CD4-positive, CD25-positive, alpha-beta regulatory T cell (primary cell): ENCODE data around the gene TOM1L2. TPM values are rescaled to one million over a fixed set of nuclear protein-coding genes. Genes with fewer than 3 reads are reported as not detected.
"Not testable (repeated sequence)": the region's sequence is repeated elsewhere in the genome, so short reads cannot be mapped to it uniquely, and the experiment has no call there.

ENCODE experiments used
- ATAC-seq, 2 donors: fragments of 150-1000 bp; cut with Tn5 transposase; one replicate each; pipeline ENCODE4 v1.10.0; 2021; ENCODE audit warnings: low read depth in 2 of 2, moderate number of reproducible peaks in 2 of 2, moderate library complexity in 1 of 2
- DNase-seq, 3 donors: peaks; one replicate each; pipeline versions ENCODE4 v3.0.0 to v3.0.0-alpha.2; 2012 to 2022; ENCODE audit warnings: mixed read lengths in 1 of 3
- H3K27ac ChIP-seq: one replicate; pipeline ENCODE4 v1.7.0; 2013; ENCODE audit warnings: mild to moderate bottlenecking, low read length; ENCODE audit not compliant: insufficient read depth, poor library complexity, severe bottlenecking
- H3K27me3 ChIP-seq: one replicate; pipeline ENCODE4 v1.7.0; 2013; ENCODE audit warnings: low read length; ENCODE audit not compliant: control insufficient read depth, insufficient read depth
- H3K36me3 ChIP-seq: one replicate; pipeline ENCODE4 v1.7.0; 2013; ENCODE audit warnings: mild to moderate bottlenecking, low read length, moderate library complexity; ENCODE audit not compliant: control insufficient read depth, insufficient read depth
- H3K4me1 ChIP-seq: 2 replicates; pipeline ENCODE4 v1.7.0; 2013; ENCODE audit warnings: mild to moderate bottlenecking, low read length; ENCODE audit not compliant: insufficient read depth, control insufficient read depth, poor library complexity, severe bottlenecking
- H3K4me3 ChIP-seq: one replicate; pipeline ENCODE4 v1.7.0; 2013; ENCODE audit warnings: low read depth, mild to moderate bottlenecking, low read length, moderate library complexity
- H3K9me3 ChIP-seq, 2 experiments: 1 replicate in 1 of 2; 2 replicates in 1 of 2; pipeline ENCODE4 v1.7.0; 2013; ENCODE audit warnings: low read length in 2 of 2, mild to moderate bottlenecking in 1 of 2, moderate library complexity in 1 of 2; ENCODE audit not compliant: control insufficient read depth in 2 of 2
- H3K27ac Mint-ChIP-seq, 3 donors: one replicate each; pipeline ENCODE4 v1.8.0; 2020 to 2022; ENCODE audit warnings: mild to moderate bottlenecking in 3 of 3, mixed read lengths in 3 of 3, moderate library complexity in 2 of 3
- H3K27me3 Mint-ChIP-seq: one replicate; pipeline ENCODE4 v1.8.0; 2022; ENCODE audit warnings: mild to moderate bottlenecking, mixed read lengths
- H3K36me3 Mint-ChIP-seq: one replicate; pipeline ENCODE4 v1.8.0; 2020; ENCODE audit warnings: mixed read lengths
- H3K4me1 Mint-ChIP-seq, 4 donors: one replicate each; pipeline ENCODE4 v1.8.0; 2020 to 2022; ENCODE audit warnings: mixed read lengths in 4 of 4, mild to moderate bottlenecking in 1 of 4
- H3K4me3 Mint-ChIP-seq, 4 donors: one replicate each; pipeline ENCODE4 v1.8.0; 2020 to 2022; ENCODE audit warnings: mild to moderate bottlenecking in 4 of 4, mixed read lengths in 4 of 4, moderate library complexity in 3 of 4
- H3K9me3 Mint-ChIP-seq, 7 donors: one replicate each; pipeline ENCODE4 v1.8.0; 2020 to 2022; ENCODE audit warnings: mixed read lengths in 7 of 7, mild to moderate bottlenecking in 3 of 7, moderate library complexity in 2 of 7
- polyA plus RNA-seq, 4 donors: library from polyadenylated mRNA; unstranded; fragments of 300-500 nt; fragmentation: Illumina TruSeq; gene quantifications; one replicate each; pipeline ENCODE4 v1.2.3, GENCODE V29; 2021
- total RNA-seq: library from RNA; stranded (reverse); gene quantifications from one replicate; pipeline ENCODE4 v1.2.3, GENCODE V29; 2022

TOM1L2 gene
- total and polyA plus RNA-seq, 5 donors from 2014 or later, result 4.0 to 50.8 (median 6.7) TPM

GRCh38 chr17:17808200-17808599 is 164.0 kb downstream of the TOM1L2 start:
- not testable (repeated sequence) for DNase-seq, H3K27ac Mint-ChIP-seq, H3K27ac ChIP-seq, ATAC-seq, H3K4me3 ChIP-seq, H3K4me3 Mint-ChIP-seq, H3K36me3 ChIP-seq, H3K4me1 ChIP-seq, H3K27me3 Mint-ChIP-seq, H3K9me3 ChIP-seq, H3K27me3 ChIP-seq, H3K9me3 Mint-ChIP-seq
- peaks cover 0 to 14% (median 2%) of the 10 kb centered on the region in 4 donors for H3K4me1 Mint-ChIP-seq
- peaks cover 19% of the 10 kb centered on the region for H3K36me3 Mint-ChIP-seq

- Histone ChIP-seq H3K4me1 (peaks cover 5% of the 10 kb centered on the region), H3K27me3 (no peaks in the 10 kb centered on the region), H3K27ac (no peak overlapping the region), H3K36me3 (no peaks in the 10 kb centered on the region), H3K4me3 (no peak overlapping the region), H3K9me3 (no peaks in the 10 kb centered on the region)
- peaks cover 0 to 14% (median 2%) of the 10 kb centered on the region in 4 donors for H3K4me1 Mint-ChIP-seq
- DNase-seq (no peak), ATAC-seq (no peak)
- H3K27me3 Mint-ChIP-seq, result no peaks in the 10 kb centered on the region
- peaks cover 0 to 1% (median 0%) of the 10 kb centered on the region in 7 donors for H3K9me3 Mint-ChIP-seq
- H3K27ac Mint-ChIP-seq, result no peak overlapping the region
- no peak overlapping the region for H3K4me3 Mint-ChIP-seq
- H3K36me3 Mint-ChIP-seq, result peaks cover 19% of the 10 kb centered on the region
Measured at GRCh38 chr17:17807440-17807839, 164.8 kb downstream of the TOM1L2 start.

GRCh38 chr17:17806611-17807274 is 165.5 kb downstream of the TOM1L2 start:
- Histone ChIP-seq H3K27ac (no peak overlapping the region), H3K27me3 (no peaks in the 10 kb centered on the region), H3K36me3 (no peaks in the 10 kb centered on the region), H3K4me3 (no peak overlapping the region), H3K9me3 (no peaks in the 10 kb centered on the region), H3K4me1 (no peaks in the 10 kb centered on the region)
- ATAC-seq (no peak), DNase-seq (no peak)
- Mint-ChIP-seq H3K9me3 (peaks cover 0 to 1% (median 0%) of the 10 kb centered on the region in 7 donors), H3K4me3 (peak overlapping the region in 1 of 4 donors; percentile 49), H3K27me3 (no peaks in the 10 kb centered on the region), H3K27ac (no peak overlapping the region), H3K36me3 (peaks cover 19% of the 10 kb centered on the region), H3K4me1 (peaks cover 0 to 9% (median 0%) of the 10 kb centered on the region in 4 donors)

GRCh38 chr17:17806035-17806434 is 166.2 kb downstream of the TOM1L2 start:
- Histone ChIP-seq H3K27me3 (no peaks in the 10 kb centered on the region), H3K4me1 (no peaks in the 10 kb centered on the region), H3K27ac (no peak overlapping the region), H3K36me3 (no peaks in the 10 kb centered on the region), H3K4me3 (no peak overlapping the region), H3K9me3 (no peaks in the 10 kb centered on the region)
- Mint-ChIP-seq H3K27ac (no peak overlapping the region), H3K27me3 (no peaks in the 10 kb centered on the region), H3K4me1 (peaks cover 0 to 6% (median 0%) of the 10 kb centered on the region in 4 donors), H3K4me3 (peak overlapping the region in 1 of 4 donors; percentile 49), H3K36me3 (peaks cover 19% of the 10 kb centered on the region), H3K9me3 (peaks cover 0 to 1% (median 0%) of the 10 kb centered on the region in 7 donors)
- DNase-seq (no peak), ATAC-seq (no peak)

- Mint-ChIP-seq H3K9me3 (peaks cover 0 to 1% (median 0%) of the 10 kb centered on the region in 7 donors), H3K4me3 (peak overlapping the region in 1 of 4 donors; percentile 49), H3K36me3 (peaks cover 19% of the 10 kb centered on the region), H3K27me3 (no peaks in the 10 kb centered on the region), H3K27ac (peak overlapping the region in 1 of 3 donors; percentile 85), H3K4me1 (peaks cover 0 to 6% (median 0%) of the 10 kb centered on the region in 4 donors)
- Histone ChIP-seq H3K27me3 (no peaks in the 10 kb centered on the region), H3K27ac (no peak overlapping the region), H3K9me3 (no peaks in the 10 kb centered on the region), H3K4me1 (no peaks in the 10 kb centered on the region), H3K4me3 (no peak overlapping the region), H3K36me3 (no peaks in the 10 kb centered on the region)
- DNase-seq (no peak), ATAC-seq (no peak)
Measured at GRCh38 chr17:17805575-17805974, 166.6 kb downstream of the TOM1L2 start.

- no peak for ATAC-seq
- H3K4me3 Mint-ChIP-seq, result no peak overlapping the region
- peaks cover 0 to 6% (median 0%) of the 10 kb centered on the region in 4 donors for H3K4me1 Mint-ChIP-seq
- no peaks in the 10 kb centered on the region for H3K9me3 ChIP-seq
- peak overlapping the region in 1 of 3 donors; percentile 51 for H3K27ac Mint-ChIP-seq
- no peaks in the 10 kb centered on the region for H3K4me1 ChIP-seq
- no peaks in the 10 kb centered on the region for H3K27me3 Mint-ChIP-seq
- H3K27me3 ChIP-seq, result no peaks in the 10 kb centered on the region
- H3K4me3 ChIP-seq, result no peak overlapping the region
- H3K36me3 ChIP-seq, result no peaks in the 10 kb centered on the region
- no peak overlapping the region for H3K27ac ChIP-seq
- H3K36me3 Mint-ChIP-seq, result peaks cover 19% of the 10 kb centered on the region
- H3K9me3 Mint-ChIP-seq, result peaks cover 0 to 1% (median 0%) of the 10 kb centered on the region in 7 donors
- no peak for DNase-seq
Measured at GRCh38 chr17:17804007-17804406, 168.2 kb downstream of the TOM1L2 start.

GRCh38 chr17:17801800-17802481 is 170.3 kb downstream of the TOM1L2 start:
- H3K4me3 Mint-ChIP-seq, result no peak overlapping the region
- Histone ChIP-seq H3K9me3 (no peaks in the 10 kb centered on the region), H3K27ac (no peak overlapping the region), H3K36me3 (no peaks in the 10 kb centered on the region), H3K4me3 (no peak overlapping the region), H3K4me1 (no peaks in the 10 kb centered on the region), H3K27me3 (no peaks in the 10 kb centered on the region)
- peaks cover 16% of the 10 kb centered on the region for H3K36me3 Mint-ChIP-seq
- ATAC-seq, result no peak
- no peaks in the 10 kb centered on the region for H3K27me3 Mint-ChIP-seq
- no peak overlapping the region for H3K27ac Mint-ChIP-seq
- DNase-seq, result no peak
- H3K4me1 Mint-ChIP-seq, result peaks cover 0 to 4% (median 0%) of the 10 kb centered on the region in 4 donors
- H3K9me3 Mint-ChIP-seq, result no peaks in the 10 kb centered on the region
